ENCODE data around the gene RPE65.

DNA sequence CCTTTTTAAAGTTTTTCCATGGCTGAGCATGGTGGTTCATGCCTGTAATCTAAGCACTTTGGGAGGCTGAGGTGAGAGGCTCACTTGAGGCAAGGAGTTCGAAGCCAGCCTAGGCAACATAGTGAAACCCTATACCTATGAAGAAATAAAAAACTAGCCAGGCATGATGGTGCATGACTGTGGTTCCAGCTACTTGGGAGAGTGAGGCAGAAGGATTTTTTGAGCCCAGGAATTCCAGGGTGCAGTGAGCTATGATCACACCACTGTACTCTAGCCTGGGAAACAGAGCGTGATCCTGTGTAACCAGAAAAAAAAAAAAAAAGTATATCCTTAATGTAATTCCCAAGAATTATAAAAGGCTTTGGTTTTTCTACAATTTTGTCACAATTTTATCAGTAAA is 29.7 kb upstream of the RPE65 start:
- TF ChIP-seq, protein P1, sequence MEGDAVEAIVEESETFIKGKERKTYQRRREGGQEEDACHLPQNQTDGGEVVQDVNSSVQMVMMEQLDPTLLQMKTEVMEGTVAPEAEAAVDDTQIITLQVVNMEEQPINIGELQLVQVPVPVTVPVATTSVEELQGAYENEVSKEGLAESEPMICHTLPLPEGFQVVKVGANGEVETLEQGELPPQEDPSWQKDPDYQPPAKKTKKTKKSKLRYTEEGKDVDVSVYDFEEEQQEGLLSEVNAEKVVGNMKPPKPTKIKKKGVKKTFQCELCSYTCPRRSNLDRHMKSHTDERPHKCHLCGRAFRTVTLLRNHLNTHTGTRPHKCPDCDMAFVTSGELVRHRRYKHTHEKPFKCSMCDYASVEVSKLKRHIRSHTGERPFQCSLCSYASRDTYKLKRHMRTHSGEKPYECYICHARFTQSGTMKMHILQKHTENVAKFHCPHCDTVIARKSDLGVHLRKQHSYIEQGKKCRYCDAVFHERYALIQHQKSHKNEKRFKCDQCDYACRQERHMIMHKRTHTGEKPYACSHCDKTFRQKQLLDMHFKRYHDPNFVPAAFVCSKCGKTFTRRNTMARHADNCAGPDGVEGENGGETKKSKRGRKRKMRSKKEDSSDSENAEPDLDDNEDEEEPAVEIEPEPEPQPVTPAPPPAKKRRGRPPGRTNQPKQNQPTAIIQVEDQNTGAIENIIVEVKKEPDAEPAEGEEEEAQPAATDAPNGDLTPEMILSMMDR (IDR thresholded peaks at IDR 0.05), result no peak
- no peak for TF ChIP-seq POLR2A (IDR thresholded peaks at IDR 0.05)

Measured in tibial nerve (tissue), 3 donors.